PC-3 (cell line): ENCODE results near the gene PCDHGC3.

ENCODE experiments used
- CTCF ChIP-seq: fragments of 300-600 bp; sonication (generic); conservative IDR thresholded peaks from 2 replicates; pipeline ENCODE4 v1.5.1; 2017; ENCODE audit warnings: antibody characterized with exemption, low read depth, mild to moderate bottlenecking, low read length
- EZH2phosphoT487 ChIP-seq: fragments of 300-600 bp; sonication (generic); IDR thresholded peaks from 2 replicates; pipeline ENCODE4 v1.6.1; 2018; ENCODE audit warnings: mild to moderate bottlenecking, antibody characterized with exemption, low read length, borderline replicate concordance

GRCh38 chr5:141515946-141516671 is 40.3 kb downstream of the PCDHGC3 start:
- TF ChIP-seq CTCF (no peak), EZH2phosphoT487 (no peak)
